ENCODE data around the gene SDK2. TPM values are rescaled to one million over a fixed set of nuclear protein-coding genes. Genes with fewer than 3 reads are reported as not detected.

The SDK2 gene
- total RNA-seq, 1 donor from 2014 or later = 11.2 TPM

DNA sequence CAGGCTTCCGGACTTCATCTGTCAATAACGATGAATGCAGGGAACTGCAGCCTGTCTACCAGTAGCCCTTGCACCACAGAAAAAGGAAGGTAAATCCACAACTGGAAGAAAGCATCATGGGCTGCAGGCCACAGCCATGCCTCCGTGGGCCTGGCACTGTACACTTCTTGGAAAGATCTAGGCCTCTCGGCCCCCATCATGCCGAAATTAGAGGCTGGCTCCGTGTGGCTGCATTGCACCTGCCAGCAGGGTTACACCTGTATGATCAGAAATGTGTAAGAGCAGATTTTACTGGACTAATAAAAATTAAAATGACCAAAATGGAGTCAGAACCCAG is 52.2 kb downstream of the SDK2 start:
- Mint-ChIP-seq H3K27me3 (ENCODE audit: low read depth, unreplicated experiment) (peaks cover 12% of the 10 kb centered on the region), H3K9me3 (ENCODE audit: unreplicated experiment) (no peaks in the 10 kb centered on the region), H3K4me1 (ENCODE audit: low read depth, unreplicated experiment) (peaks cover 11% of the 10 kb centered on the region), H3K4me3 (ENCODE audit: unreplicated experiment) (no peak overlapping the region), H3K27ac (ENCODE audit: unreplicated experiment) (no peak overlapping the region), H3K36me3 (ENCODE audit: low read depth, unreplicated experiment) (peaks cover 8% of the 10 kb centered on the region)
- no peak overlapping the region for H2AFZ ChIP-seq (ENCODE audit: low read depth, low read length)
- H3K36me3 ChIP-seq (ENCODE audit: insufficient read depth, low read length) = no peaks in the 10 kb centered on the region
- H3K4me3 ChIP-seq (ENCODE audit: insufficient read depth, low read depth, low read length) = no peak overlapping the region
- H3K4me1 ChIP-seq (ENCODE audit: insufficient read depth, low read length) = no peaks in the 10 kb centered on the region
- no peaks in the 10 kb centered on the region for H3K9me3 ChIP-seq (ENCODE audit: insufficient read depth, low read depth, low read length)
- no peak overlapping the region for H3K9ac ChIP-seq (ENCODE audit: low read length)
- DNase-seq (ENCODE audit: low read depth) = no peak
- no peak for FAIRE-seq
- no peak overlapping the region for H3K27ac ChIP-seq (ENCODE audit: low read depth, low read length)
- no peaks in the 10 kb centered on the region for H3K27me3 ChIP-seq (ENCODE audit: insufficient read depth, low read length)
- TF ChIP-seq, protein P1, sequence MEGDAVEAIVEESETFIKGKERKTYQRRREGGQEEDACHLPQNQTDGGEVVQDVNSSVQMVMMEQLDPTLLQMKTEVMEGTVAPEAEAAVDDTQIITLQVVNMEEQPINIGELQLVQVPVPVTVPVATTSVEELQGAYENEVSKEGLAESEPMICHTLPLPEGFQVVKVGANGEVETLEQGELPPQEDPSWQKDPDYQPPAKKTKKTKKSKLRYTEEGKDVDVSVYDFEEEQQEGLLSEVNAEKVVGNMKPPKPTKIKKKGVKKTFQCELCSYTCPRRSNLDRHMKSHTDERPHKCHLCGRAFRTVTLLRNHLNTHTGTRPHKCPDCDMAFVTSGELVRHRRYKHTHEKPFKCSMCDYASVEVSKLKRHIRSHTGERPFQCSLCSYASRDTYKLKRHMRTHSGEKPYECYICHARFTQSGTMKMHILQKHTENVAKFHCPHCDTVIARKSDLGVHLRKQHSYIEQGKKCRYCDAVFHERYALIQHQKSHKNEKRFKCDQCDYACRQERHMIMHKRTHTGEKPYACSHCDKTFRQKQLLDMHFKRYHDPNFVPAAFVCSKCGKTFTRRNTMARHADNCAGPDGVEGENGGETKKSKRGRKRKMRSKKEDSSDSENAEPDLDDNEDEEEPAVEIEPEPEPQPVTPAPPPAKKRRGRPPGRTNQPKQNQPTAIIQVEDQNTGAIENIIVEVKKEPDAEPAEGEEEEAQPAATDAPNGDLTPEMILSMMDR (IDR thresholded peaks at IDR 0.05; ENCODE audit: insufficient read depth, low read depth, low read length) = no peak
- no peak for TF ChIP-seq EZH2 (IDR thresholded peaks at IDR 0.05; ENCODE audit: insufficient read depth, low read length)
- no peaks in the 10 kb centered on the region for H3K79me2 ChIP-seq (ENCODE audit: insufficient read depth, low read length)
- no peaks in the 10 kb centered on the region for H4K20me1 ChIP-seq (ENCODE audit: insufficient read depth, low read length)
- no peak overlapping the region for H3K4me2 ChIP-seq (ENCODE audit: low read length)

DNA sequence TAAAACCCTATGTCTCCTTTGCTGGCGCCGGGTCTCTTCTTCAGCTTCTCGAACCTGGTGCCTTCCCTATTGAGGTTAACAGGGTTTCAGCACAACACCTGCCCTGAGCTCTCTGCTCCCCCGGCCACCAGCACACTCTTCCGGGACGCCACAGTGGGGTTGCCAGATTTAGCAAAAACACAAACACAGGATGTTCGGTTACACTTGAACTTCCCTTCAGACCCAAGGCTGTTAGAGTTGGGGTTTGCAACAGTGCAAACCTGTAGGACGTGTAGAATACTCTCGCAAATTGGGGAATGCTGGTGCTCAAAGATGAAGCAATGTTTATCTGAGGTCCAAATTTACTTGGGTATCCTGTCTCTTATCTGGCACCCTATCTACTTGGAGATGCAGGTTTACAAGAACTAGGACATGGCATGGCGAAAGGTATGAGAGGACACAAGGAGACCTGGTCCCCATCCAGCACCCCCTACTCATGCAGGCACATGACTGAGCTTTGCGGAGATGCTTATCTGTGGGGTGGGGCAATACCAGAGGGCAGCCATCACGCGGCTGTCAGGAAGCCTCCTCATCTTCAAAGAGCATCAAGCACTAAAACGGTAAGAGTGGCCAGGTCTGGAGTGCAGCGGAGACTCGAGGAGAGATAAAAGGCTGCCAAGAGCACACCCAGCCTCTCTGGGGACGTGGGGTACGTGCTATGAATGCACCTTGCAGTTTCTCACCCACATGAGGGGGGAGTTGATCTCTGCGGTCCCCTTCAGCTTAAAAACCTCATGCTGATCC is 52.8 kb downstream of the SDK2 start:
- TF ChIP-seq, protein P1 (IDR thresholded peaks at IDR 0.05; ENCODE audit: insufficient read depth, low read depth, low read length) = no peak
- no peak for TF ChIP-seq EZH2 (IDR thresholded peaks at IDR 0.05; ENCODE audit: insufficient read depth, low read length)
- H3K4me2 ChIP-seq (ENCODE audit: low read length) = no peak overlapping the region
- H3K27me3 Mint-ChIP-seq (ENCODE audit: low read depth, unreplicated experiment) = peaks cover 12% of the 10 kb centered on the region
- no peak overlapping the region for H3K27ac Mint-ChIP-seq (ENCODE audit: unreplicated experiment)
- H3K36me3 Mint-ChIP-seq (ENCODE audit: low read depth, unreplicated experiment) = peaks cover 5% of the 10 kb centered on the region
- H3K4me3 Mint-ChIP-seq (ENCODE audit: unreplicated experiment) = no peak overlapping the region
- H3K9me3 Mint-ChIP-seq (ENCODE audit: unreplicated experiment) = no peaks in the 10 kb centered on the region
- H3K36me3 ChIP-seq (ENCODE audit: insufficient read depth, low read length) = no peaks in the 10 kb centered on the region
- no peaks in the 10 kb centered on the region for H3K4me1 ChIP-seq (ENCODE audit: insufficient read depth, low read length)
- peaks cover 11% of the 10 kb centered on the region for H3K4me1 Mint-ChIP-seq (ENCODE audit: low read depth, unreplicated experiment)
- H3K9me3 ChIP-seq (ENCODE audit: insufficient read depth, low read depth, low read length) = no peaks in the 10 kb centered on the region
- H3K9ac ChIP-seq (ENCODE audit: low read length) = no peak overlapping the region
- DNase-seq (ENCODE audit: low read depth) (no peak), FAIRE-seq (no peak)
- H3K27me3 ChIP-seq (ENCODE audit: insufficient read depth, low read length) = no peaks in the 10 kb centered on the region
- H3K4me3 ChIP-seq (ENCODE audit: insufficient read depth, low read depth, low read length) = no peak overlapping the region
- no peaks in the 10 kb centered on the region for H4K20me1 ChIP-seq (ENCODE audit: insufficient read depth, low read length)
- no peaks in the 10 kb centered on the region for H3K79me2 ChIP-seq (ENCODE audit: insufficient read depth, low read length)
- H2AFZ ChIP-seq (ENCODE audit: low read depth, low read length) = no peak overlapping the region
- no peak overlapping the region for H3K27ac ChIP-seq (ENCODE audit: low read depth, low read length)

DNA sequence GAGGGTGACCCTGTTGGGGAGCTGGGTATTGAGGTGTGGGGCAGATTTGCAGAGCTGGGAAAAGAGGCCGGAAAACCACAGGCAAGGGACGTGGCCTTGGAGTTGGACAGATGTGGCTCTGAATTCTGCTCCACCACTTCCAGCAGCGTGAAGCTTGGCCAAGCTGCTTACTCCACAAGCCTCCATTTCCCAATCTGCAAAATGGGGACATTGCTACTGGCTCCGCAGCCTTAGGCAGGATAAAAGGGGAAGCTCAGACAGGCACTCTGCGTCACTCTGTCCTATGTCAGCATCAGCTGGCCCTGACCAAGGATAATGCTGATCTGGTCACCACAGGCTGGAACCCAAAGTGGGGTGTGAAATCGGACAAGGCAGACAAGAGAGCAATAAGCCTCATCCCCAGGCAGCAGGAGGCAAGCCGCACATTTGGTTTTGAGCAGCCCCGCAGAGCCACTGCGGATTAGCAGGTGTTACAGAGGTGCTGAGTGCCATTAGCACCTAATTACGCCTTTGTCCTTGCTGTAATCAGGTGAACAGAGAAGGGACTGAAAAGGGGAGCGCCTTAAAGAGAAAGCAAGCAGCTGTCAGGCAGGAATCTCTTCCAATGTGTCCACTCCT is 54.8 kb downstream of the SDK2 start:
- Mint-ChIP-seq H3K4me1 (ENCODE audit: low read depth, unreplicated experiment) (peaks cover 11% of the 10 kb centered on the region), H3K9me3 (ENCODE audit: unreplicated experiment) (no peaks in the 10 kb centered on the region), H3K27me3 (ENCODE audit: low read depth, unreplicated experiment) (peaks cover 23% of the 10 kb centered on the region), H3K4me3 (ENCODE audit: unreplicated experiment) (no peak overlapping the region), H3K36me3 (ENCODE audit: low read depth, unreplicated experiment) (peaks cover 5% of the 10 kb centered on the region), H3K27ac (ENCODE audit: unreplicated experiment) (no peak overlapping the region)
- no peaks in the 10 kb centered on the region for H3K27me3 ChIP-seq (ENCODE audit: insufficient read depth, low read length)
- H3K9me3 ChIP-seq (ENCODE audit: insufficient read depth, low read depth, low read length) = no peaks in the 10 kb centered on the region
- H2AFZ ChIP-seq (ENCODE audit: low read depth, low read length) = no peak overlapping the region
- no peaks in the 10 kb centered on the region for H4K20me1 ChIP-seq (ENCODE audit: insufficient read depth, low read length)
- DNase-seq (ENCODE audit: low read depth) = no peak
- H3K4me2 ChIP-seq (ENCODE audit: low read length) = no peak overlapping the region
- no peaks in the 10 kb centered on the region for H3K4me1 ChIP-seq (ENCODE audit: insufficient read depth, low read length)
- H3K79me2 ChIP-seq (ENCODE audit: insufficient read depth, low read length) = no peaks in the 10 kb centered on the region
- FAIRE-seq = no peak
- H3K4me3 ChIP-seq (ENCODE audit: insufficient read depth, low read depth, low read length) = no peak overlapping the region
- H3K9ac ChIP-seq (ENCODE audit: low read length) = no peak overlapping the region
- no peak overlapping the region for H3K27ac ChIP-seq (ENCODE audit: low read depth, low read length)
- TF ChIP-seq, protein P1 (IDR thresholded peaks at IDR 0.05; ENCODE audit: insufficient read depth, low read depth, low read length) = no peak
- TF ChIP-seq EZH2 (IDR thresholded peaks at IDR 0.05; ENCODE audit: insufficient read depth, low read length) = no peak
- no peaks in the 10 kb centered on the region for H3K36me3 ChIP-seq (ENCODE audit: insufficient read depth, low read length)
